SW480 (cell line): ENCODE measurements around the gene MAPK13.
"Not testable (repeated sequence)": the region's sequence is repeated elsewhere in the genome, so short reads cannot be mapped to it uniquely, and the experiment has no call there.

Source experiments
- DNase-seq: peaks from one replicate; pipeline ENCODE4 v3.0.0-alpha.2; 2016; ENCODE audit warnings: low spot score

The MAPK13 gene

GRCh38 chr6:36115412-36115811, 14.9 kb upstream of the MAPK13 start:
- DNase-seq: no peak

GRCh38 chr6:36116066-36116864, 14.0 kb upstream of the MAPK13 start:
- no peak for DNase-seq

- no peak for DNase-seq
These were observed 13.4 kb upstream of the MAPK13 start for GRCh38 chr6:36116943-36117342.

- DNase-seq: no peak
These were observed 12.4 kb upstream of the MAPK13 start for GRCh38 chr6:36117658-36118549.

- DNase-seq: no peak
These were observed 11.7 kb upstream of the MAPK13 start for GRCh38 chr6:36118550-36119107.

GRCh38 chr6:36119209-36119608, 11.1 kb upstream of the MAPK13 start:
- DNase-seq: no peak

GRCh38 chr6:36120018-36120417, 10.3 kb upstream of the MAPK13 start:
- no peak for DNase-seq

- DNase-seq: no peak
These were observed 9.8 kb upstream of the MAPK13 start for GRCh38 chr6:36120539-36120938.

GRCh38 chr6:36120979-36121786, 9.1 kb upstream of the MAPK13 start:
- no peak for DNase-seq

GRCh38 chr6:36121787-36122494, 8.4 kb upstream of the MAPK13 start:
- no peak for DNase-seq

- DNase-seq: no peak
These were observed 7.6 kb upstream of the MAPK13 start for GRCh38 chr6:36122495-36123269.

- peak; percentile 53 for DNase-seq
These were observed 6.8 kb upstream of the MAPK13 start for GRCh38 chr6:36123270-36124139.

GRCh38 chr6:36124346-36124745, 6.0 kb upstream of the MAPK13 start:
- DNase-seq: not testable (repeated sequence)

GRCh38 chr6:36124881-36125280, 5.4 kb upstream of the MAPK13 start:
- DNase-seq: no peak

GRCh38 chr6:36125575-36125974, 4.7 kb upstream of the MAPK13 start:
- DNase-seq: no peak

GRCh38 chr6:36126121-36126520, 4.2 kb upstream of the MAPK13 start:
- no peak for DNase-seq

GRCh38 chr6:36126553-36127458, 3.5 kb upstream of the MAPK13 start:
- peak; percentile 19 for DNase-seq

- peak; percentile 34 for DNase-seq
These were observed 2.8 kb upstream of the MAPK13 start for GRCh38 chr6:36127462-36128016.
